Endothelial cell of umbilical vein (primary cell): ENCODE data around the gene GABRA4. TPM values are rescaled to one million over a fixed set of nuclear protein-coding genes. Genes with fewer than 3 reads are reported as not detected.

Experiments used
- BruUV-seq: library from RNA; stranded (reverse); fragments of 400-500 nt; replicated peaks from 2 replicates; lab custom pipeline; 2021; lab: Mats Ljungman, UMichigan
- CTCF ChIA-PET: fragments of 300-600, 350-600 bp; sonication (Branson Sonifier 250); formaldehyde crosslinking; loops from one replicate; lab custom pipeline; 2021; ENCODE audit warnings: antibody characterized with exemption, inconsistent platforms; lab: Charles Lee
- POLR2A ChIA-PET: fragments of 300-600, 350-600 bp; sonication (Branson Sonifier 250); formaldehyde crosslinking; loops from one replicate; lab custom pipeline; 2021; ENCODE audit warnings: antibody characterized with exemption, inconsistent platforms; lab: Charles Lee
- DNase-seq: peaks from one replicate; pipeline ENCODE4 v3.0.0-alpha.2; 2011; ENCODE audit warnings: low read depth, low spot score
- FAIRE-seq: peaks from 2 replicates; lab custom pipeline; 2011; peaks lifted over from hg19 to GRCh38; lab: Jason Lieb, UNC
- H2AFZ ChIP-seq: 2 replicates; pipeline ENCODE4 v1.6.0; 2012; ENCODE audit warnings: low read depth, low read length, control low read depth, inconsistent platforms
- H3K27ac ChIP-seq: 2 replicates; pipeline ENCODE4 v1.5.1; 2011; ENCODE audit warnings: low read depth, mild to moderate bottlenecking, control low read depth, low read length, moderate library complexity; ENCODE audit not compliant: insufficient read depth
- H3K27me3 ChIP-seq, 2 experiments: 2 replicates each; pipeline versions ENCODE4 v1.6.0 to v1.6.1; 2011; ENCODE audit warnings: low read length in 2 of 2, mixed read lengths in 1 of 2; ENCODE audit not compliant: control insufficient read depth in 2 of 2, insufficient read depth in 2 of 2
- H3K36me3 ChIP-seq, 2 experiments: 2 replicates in 1 of 2; 3 replicates in 1 of 2; pipeline ENCODE4 v1.5.1; 2011; ENCODE audit warnings: low read length in 2 of 2, mild to moderate bottlenecking in 1 of 2, moderate library complexity in 1 of 2; ENCODE audit not compliant: control insufficient read depth in 2 of 2, insufficient read depth in 2 of 2; ENCODE audit errors: extremely low read depth in 1 of 2
- H3K4me1 ChIP-seq: 3 replicates; pipeline ENCODE4 v1.5.1; 2011; ENCODE audit warnings: mild to moderate bottlenecking, low read length; ENCODE audit not compliant: control insufficient read depth, insufficient read depth; ENCODE audit errors: extremely low read depth
- H3K4me2 ChIP-seq: 2 replicates; pipeline ENCODE4 v1.6.1; 2011; ENCODE audit warnings: low read length, control low read depth, mixed read lengths; ENCODE audit not compliant: insufficient read depth
- H3K4me3 ChIP-seq, 3 experiments: fragments of 200-600 bp in 1 of 3; sonication (generic), shearing (Covaris generic) in 1 of 3; replicated peaks in 1 of 3; 2 replicates each; pipeline ENCODE4 v1.5.1; 2011 to 2016; ENCODE audit warnings: control low read depth in 3 of 3, low read length in 3 of 3, mild to moderate bottlenecking in 2 of 3, inconsistent platforms in 1 of 3, low read depth in 1 of 3, moderate library complexity in 1 of 3; ENCODE audit not compliant: insufficient read depth in 1 of 3
- H3K79me2 ChIP-seq: 2 replicates; pipeline ENCODE4 v1.6.0; 2012; ENCODE audit warnings: low read length, inconsistent platforms; ENCODE audit not compliant: control insufficient read depth, insufficient read depth
- H3K9ac ChIP-seq: replicated peaks from 2 replicates; pipeline ENCODE3; 2011; ENCODE audit warnings: low read length, control low read depth; ENCODE audit not compliant: insufficient read depth; ENCODE audit errors: extremely low read depth
- H3K9me1 ChIP-seq: replicated peaks from 3 replicates; pipeline ENCODE4 v1.6.0; 2011; ENCODE audit warnings: mild to moderate bottlenecking, low read length; ENCODE audit not compliant: control insufficient read depth, insufficient read depth; ENCODE audit errors: extremely low read depth
- H3K9me3 ChIP-seq: replicated peaks from 2 replicates; pipeline ENCODE4 v1.5.1; 2012; ENCODE audit warnings: low read length, inconsistent platforms; ENCODE audit not compliant: control insufficient read depth, insufficient read depth
- H4K20me1 ChIP-seq: replicated peaks from 2 replicates; pipeline ENCODE3; 2011; ENCODE audit warnings: mild to moderate bottlenecking, low read length; ENCODE audit not compliant: control insufficient read depth, insufficient read depth; ENCODE audit errors: extremely low read depth
- EZH2 ChIP-seq: IDR thresholded peaks from 2 replicates; pipeline ENCODE4 v1.6.1; 2012; ENCODE audit warnings: borderline replicate concordance, low read depth, mild to moderate bottlenecking, moderate library complexity, low read length, inconsistent platforms; ENCODE audit not compliant: severe bottlenecking
- FOS ChIP-seq: IDR thresholded peaks from 2 replicates; pipeline ENCODE4 v1.6.1; 2011; ENCODE audit warnings: mild to moderate bottlenecking, low read length, moderate library complexity, borderline replicate concordance; ENCODE audit not compliant: insufficient read depth
- GATA2 ChIP-seq: IDR thresholded peaks from 2 replicates; pipeline ENCODE4 v1.7.0; 2011; ENCODE audit warnings: low read depth, mild to moderate bottlenecking, moderate library complexity, mixed read lengths, low read length; ENCODE audit not compliant: insufficient read length, insufficient read depth
- JUN ChIP-seq: IDR thresholded peaks from 2 replicates; pipeline ENCODE4 v1.6.1; 2011; ENCODE audit warnings: borderline replicate concordance, low read depth; ENCODE audit not compliant: insufficient read length, insufficient read depth
- MYC ChIP-seq: IDR thresholded peaks from one replicate; pipeline ENCODE4 v1.6.1; 2011; ENCODE audit warnings: mild to moderate bottlenecking, low read depth, low read length
- POLR2A ChIP-seq: IDR thresholded peaks from 2 replicates; pipeline ENCODE4 v1.6.1; 2012; ENCODE audit warnings: low read depth, mild to moderate bottlenecking, control low read depth, low read length
- POLR2AphosphoS5 ChIP-seq: IDR thresholded peaks from 2 replicates; pipeline ENCODE4 v1.6.1; 2012; ENCODE audit warnings: low read depth, mild to moderate bottlenecking, control low read depth, low read length, moderate library complexity; ENCODE audit not compliant: insufficient read depth
- dilution Hi-C: fragments of 300-500 bp; cut with MboI; formaldehyde crosslinking; loops from one replicate; pipeline ENCODE4 v1.15.0; 2019; ENCODE audit warnings: low sequenced_read_pairs; ENCODE audit not compliant: extremely low pct_ligation_motif_present
- intact Hi-C: fragments of 100-400 bp; cut with micrococcal nuclease; formaldehyde crosslinking; loops from one replicate; pipeline ENCODE4 v1.10.0; 2022
- polyA plus RNA-seq, 4 experiments: library from polyadenylated mRNA; depleted of rRNA in 3 of 4; stranded (reverse) in 3 of 4; unstranded in 1 of 4; fragments of >200 nt; gene quantifications; 2 replicates each; pipeline versions ENCODE4 v1.2.1 to v1.2.3, GENCODE V29; 2011 to 2012; ENCODE audit warnings: missing spikeins in 1 of 4
- total RNA-seq: library from RNA; stranded (reverse); gene quantifications from 2 replicates; pipeline ENCODE4 v1.2.3, GENCODE V29; 2021
- TF ChIP-seq, protein P1 (sequence below), 2 donors: IDR thresholded peaks; 1 replicate in 1 of 2; 2 replicates in 1 of 2; pipeline ENCODE4 v1.5.1; 2011; ENCODE audit warnings: low read length in 2 of 2, mild to moderate bottlenecking in 2 of 2, moderate library complexity in 2 of 2, control low read depth in 1 of 2, inconsistent platforms in 1 of 2, low read depth in 1 of 2; ENCODE audit not compliant: insufficient read depth in 1 of 2; ENCODE audit errors: extremely low read depth in 1 of 2
- TF ChIP-seq, protein P2 (sequence below): IDR thresholded peaks from 2 replicates; pipeline ENCODE4 v1.6.1; 2011; ENCODE audit not compliant: insufficient read depth, insufficient read length

Gene GABRA4
- total and polyA plus RNA-seq, 2 donors (not counting 3 experiments of a cell fraction or from before 2014, with no cell fraction given), result not detected

DNA sequence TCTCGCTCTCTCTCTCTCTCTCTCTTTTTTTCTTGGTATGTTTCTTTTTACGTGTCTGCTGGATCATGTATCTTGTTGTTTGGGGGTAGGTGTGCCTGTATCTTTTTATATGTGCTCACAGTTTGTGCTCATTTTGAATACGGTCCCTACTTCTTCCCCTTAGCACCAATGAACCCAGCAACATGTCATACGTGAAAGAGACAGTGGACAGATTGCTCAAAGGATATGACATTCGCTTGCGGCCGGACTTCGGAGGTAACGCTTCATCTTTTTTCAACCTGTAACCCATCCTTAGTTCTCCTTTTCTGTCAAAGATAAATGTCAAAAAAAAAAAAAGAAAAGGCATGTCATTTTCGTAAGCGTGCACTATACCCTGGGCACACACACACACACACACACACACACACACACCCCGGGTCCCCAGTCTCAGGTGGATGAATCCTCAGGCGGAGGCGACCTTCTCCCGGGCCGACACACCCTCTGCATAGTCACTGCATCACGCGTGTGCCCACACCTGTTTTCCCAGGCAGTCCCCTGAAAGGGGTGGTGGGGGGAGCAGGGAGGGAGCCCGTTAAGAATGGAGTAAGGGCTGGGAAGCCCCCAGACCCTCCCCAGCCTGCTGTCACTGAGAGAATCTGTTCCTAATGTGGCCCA, 38.5 kb upstream of the GABRA4 start:
- no TSS peak for BruUV-seq
- intact Hi-C loops, result loop anchor here (1.0 kb wide), 2 partner anchors 100 to 188 kb away; no protein-coding TSS in a partner anchor
- FAIRE-seq, result no peak
- no peak for TF ChIP-seq GATA2
- no peak for TF ChIP-seq POLR2A
- TF ChIP-seq MYC, result no peak
- TF ChIP-seq JUN, result no peak
- TF ChIP-seq, protein P1, sequence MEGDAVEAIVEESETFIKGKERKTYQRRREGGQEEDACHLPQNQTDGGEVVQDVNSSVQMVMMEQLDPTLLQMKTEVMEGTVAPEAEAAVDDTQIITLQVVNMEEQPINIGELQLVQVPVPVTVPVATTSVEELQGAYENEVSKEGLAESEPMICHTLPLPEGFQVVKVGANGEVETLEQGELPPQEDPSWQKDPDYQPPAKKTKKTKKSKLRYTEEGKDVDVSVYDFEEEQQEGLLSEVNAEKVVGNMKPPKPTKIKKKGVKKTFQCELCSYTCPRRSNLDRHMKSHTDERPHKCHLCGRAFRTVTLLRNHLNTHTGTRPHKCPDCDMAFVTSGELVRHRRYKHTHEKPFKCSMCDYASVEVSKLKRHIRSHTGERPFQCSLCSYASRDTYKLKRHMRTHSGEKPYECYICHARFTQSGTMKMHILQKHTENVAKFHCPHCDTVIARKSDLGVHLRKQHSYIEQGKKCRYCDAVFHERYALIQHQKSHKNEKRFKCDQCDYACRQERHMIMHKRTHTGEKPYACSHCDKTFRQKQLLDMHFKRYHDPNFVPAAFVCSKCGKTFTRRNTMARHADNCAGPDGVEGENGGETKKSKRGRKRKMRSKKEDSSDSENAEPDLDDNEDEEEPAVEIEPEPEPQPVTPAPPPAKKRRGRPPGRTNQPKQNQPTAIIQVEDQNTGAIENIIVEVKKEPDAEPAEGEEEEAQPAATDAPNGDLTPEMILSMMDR (IDR thresholded peaks at IDR 0.05; ENCODE audit: extremely low read depth in 1 of 2, insufficient read depth in 1 of 2, low read depth in 1 of 2, low read length in 2 of 2), result no peak
- no peak for TF ChIP-seq FOS
- TF ChIP-seq, protein P2, sequence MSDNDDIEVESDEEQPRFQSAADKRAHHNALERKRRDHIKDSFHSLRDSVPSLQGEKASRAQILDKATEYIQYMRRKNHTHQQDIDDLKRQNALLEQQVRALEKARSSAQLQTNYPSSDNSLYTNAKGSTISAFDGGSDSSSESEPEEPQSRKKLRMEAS, result no peak
- TF ChIP-seq EZH2, result no peak
- TF ChIP-seq POLR2AphosphoS5, result no peak
- no peaks in the 10 kb centered on the region for H3K36me3 ChIP-seq
- DNase-seq, result no peak
- dilution Hi-C loops, result no loop called here
- peak overlapping the region; percentile 88 for H3K4me2 ChIP-seq
- no peak overlapping the region for H3K9ac ChIP-seq
- peaks cover 11 to 32% of the 10 kb centered on the region in 2 experiments for H3K27me3 ChIP-seq
- H3K9me1 ChIP-seq, result no peaks in the 10 kb centered on the region
- POLR2A ChIA-PET, result no interaction called here
- no peaks in the 10 kb centered on the region for H4K20me1 ChIP-seq
- no peaks in the 10 kb centered on the region for H3K79me2 ChIP-seq
- H3K27ac ChIP-seq, result no peak overlapping the region
- H3K4me3 ChIP-seq, result peak overlapping the region; percentile 30 to 74 (median 51)
- peak overlapping the region; percentile 83 for H2AFZ ChIP-seq
- CTCF ChIA-PET, result interaction anchor here (0.6 to 3.1 kb wide), 15 partner anchors 9 to 188 kb away, joined by 3 to 19 read pairs (median 4); no protein-coding TSS in a partner anchor
- H3K9me3 ChIP-seq, result no peaks in the 10 kb centered on the region
- peaks cover 14% of the 10 kb centered on the region for H3K4me1 ChIP-seq
